ENCODE data around the gene MSI2.

MSI2 gene

GRCh38 chr17:57372156-57372555 lies 115.8 kb downstream of the MSI2 start:
- no peak for DNase-seq

- no peak for DNase-seq
Measured at GRCh38 chr17:57373048-57373447, 116.7 kb downstream of the MSI2 start.

GRCh38 chr17:57373756-57374155 lies 117.4 kb downstream of the MSI2 start:
- DNase-seq, result no peak

GRCh38 chr17:57375040-57375769 lies 118.9 kb downstream of the MSI2 start:
- no peak for DNase-seq

- no peak for DNase-seq
Measured at GRCh38 chr17:57375770-57376225, 119.5 kb downstream of the MSI2 start.

GRCh38 chr17:57377094-57377493 lies 120.8 kb downstream of the MSI2 start:
- no peak for DNase-seq

- DNase-seq, result no peak
Measured at GRCh38 chr17:57379237-57379894, 123.0 kb downstream of the MSI2 start.

- no peak for DNase-seq
Measured at GRCh38 chr17:57379895-57380434, 123.6 kb downstream of the MSI2 start.

- DNase-seq, result no peak
Measured at GRCh38 chr17:57381498-57381897, 125.2 kb downstream of the MSI2 start.

GRCh38 chr17:57384219-57384618 lies 127.9 kb downstream of the MSI2 start:
- DNase-seq, result no peak

GRCh38 chr17:57385975-57386374 lies 129.7 kb downstream of the MSI2 start:
- no peak for DNase-seq

GRCh38 chr17:57387575-57387974 lies 131.3 kb downstream of the MSI2 start:
- DNase-seq, result no peak

GRCh38 chr17:57388131-57388725 lies 131.9 kb downstream of the MSI2 start:
- no peak for DNase-seq

GRCh38 chr17:57389473-57389872 lies 133.2 kb downstream of the MSI2 start:
- DNase-seq, result no peak

- DNase-seq, result no peak
Measured at GRCh38 chr17:57391076-57391825, 134.9 kb downstream of the MSI2 start.

GRCh38 chr17:57391857-57392471 lies 135.6 kb downstream of the MSI2 start:
- DNase-seq, result no peak

- no peak for DNase-seq
Measured at GRCh38 chr17:57393368-57393767, 137.0 kb downstream of the MSI2 start.

- no peak for DNase-seq
Measured at GRCh38 chr17:57394375-57394774, 138.1 kb downstream of the MSI2 start.

- no peak for DNase-seq
Measured at GRCh38 chr17:57395721-57396321, 139.5 kb downstream of the MSI2 start.

GRCh38 chr17:57396511-57396921 lies 140.2 kb downstream of the MSI2 start:
- DNase-seq, result no peak

GRCh38 chr17:57397402-57397801 lies 141.1 kb downstream of the MSI2 start:
- DNase-seq, result no peak

- DNase-seq, result no peak
Measured at GRCh38 chr17:57399690-57400089, 143.4 kb downstream of the MSI2 start.

Measured in CD4-positive, alpha-beta T cell treated with Interleukin-6 for 4 hours (primary cell).